Kidney (tissue), 14 donors: ENCODE results near the gene EREG. TPM values are rescaled to one million over a fixed set of nuclear protein-coding genes. Genes with fewer than 3 reads are reported as not detected.

ENCODE experiments used
- DNase-seq, 5 donors: peaks; one replicate each; pipeline ENCODE4 v3.0.0-alpha.2; 2013 to 2020
- FAIRE-seq: peaks from 2 replicates; lab custom pipeline; 2012; peaks lifted over from hg19 to GRCh38; lab: Jason Lieb, UNC
- H3K27ac ChIP-seq, 2 donors: one replicate each; pipeline ENCODE4 v1.7.0; 2013; ENCODE audit warnings: low read depth in 2 of 2, low read length in 2 of 2, inconsistent platforms in 1 of 2
- H3K27me3 ChIP-seq: one replicate; pipeline ENCODE4 v1.7.1; 2013; ENCODE audit warnings: low read length, inconsistent platforms; ENCODE audit not compliant: control insufficient read depth, insufficient read depth
- H3K36me3 ChIP-seq, 3 donors: one replicate each; pipeline versions ENCODE4 v1.7.0 to v1.7.1; 2013; ENCODE audit warnings: low read length in 3 of 3, control low read depth in 1 of 3, inconsistent platforms in 1 of 3; ENCODE audit not compliant: insufficient read depth in 3 of 3, control insufficient read depth in 2 of 3
- H3K4me1 ChIP-seq, 3 donors: one replicate each; pipeline versions ENCODE4 v1.7.0 to v1.7.1; 2013; ENCODE audit warnings: low read length in 3 of 3, inconsistent platforms in 1 of 3, low read depth in 1 of 3; ENCODE audit not compliant: control insufficient read depth in 2 of 3, insufficient read depth in 2 of 3
- H3K4me3 ChIP-seq, 3 donors: one replicate each; pipeline versions ENCODE4 v1.7.0 to v1.8.1; 2013; ENCODE audit warnings: low read length in 3 of 3, control low read depth in 1 of 3, inconsistent platforms in 1 of 3
- H3K9ac ChIP-seq, 3 donors: one replicate each; pipeline versions ENCODE4 v1.7.0 to v1.7.1; 2013; ENCODE audit warnings: low read length in 3 of 3, control low read depth in 1 of 3, inconsistent platforms in 1 of 3
- H3K9me3 ChIP-seq, 3 donors: one replicate each; pipeline versions ENCODE4 v1.7.0 to v1.7.1; 2013; ENCODE audit warnings: low read length in 3 of 3, control low read depth in 1 of 3, inconsistent platforms in 1 of 3; ENCODE audit not compliant: control insufficient read depth in 2 of 3, insufficient read depth in 1 of 3
- CTCF ChIP-seq: IDR thresholded peaks from 3 replicates; pipeline ENCODE4 v1.5.1; 2012; ENCODE audit warnings: mild to moderate bottlenecking, moderate library complexity, borderline replicate concordance; ENCODE audit not compliant: insufficient read depth; ENCODE audit errors: extremely low read depth
- intact Hi-C: fragments of 100-400 bp; cut with DNase I; formaldehyde crosslinking; loops from one replicate; pipeline ENCODE4 v1.11.1; 2022
- polyA plus RNA-seq: library from polyadenylated mRNA; stranded (reverse); fragments of 350-450 nt; fragmentation: Illumina TruSeq; extraction: RNeasy Lipid Tissue Mini Kit (QIAGEN cat#74804); gene quantifications from one replicate; pipeline ENCODE4 v1.2.3, GENCODE V29; 2014; ENCODE audit warnings: low read depth, low replicate concordance; ENCODE audit not compliant: insufficient read depth
- total RNA-seq: library from RNA; stranded (reverse); fragmentation: NEBNext Ultra II Directional; extraction: Animal tissue kit (Norgen Biotek cat#: 25700); gene quantifications from one replicate; pipeline ENCODE4 v1.2.1, GENCODE V29; 2021
- donor health status: control.
- donor health status: control.
- donor health status: control.
- donor health status: control.
- donor health status: control.
- donor health status: DM: yes; HTN: yes; CAD: no.
- donor health status: Normal renal cell carcinoma (clear cell type).

EREG gene
- total and polyA plus RNA-seq, 2 donors from 2014 or later: 0.44 TPM; not detected in 1

DNA sequence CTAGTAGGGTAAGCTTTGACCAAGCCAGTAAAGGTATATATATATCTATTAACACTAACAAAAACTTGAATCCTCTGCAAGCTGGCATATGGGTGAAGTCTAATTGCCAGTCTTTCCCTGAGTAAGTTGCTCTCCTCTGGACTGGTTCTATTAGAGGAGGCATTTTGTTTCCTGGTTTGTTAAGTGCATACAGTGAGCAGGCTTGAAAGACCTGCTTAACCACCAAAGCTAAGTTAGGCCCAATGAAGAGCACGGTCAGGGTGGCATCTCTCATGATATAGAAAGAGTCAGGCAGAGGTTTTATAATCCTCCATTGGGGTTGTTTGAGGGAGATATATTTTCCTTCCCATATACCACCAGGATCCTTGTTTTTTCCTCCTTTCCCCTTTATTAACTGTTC lies 70.4 kb downstream of the EREG start:
- Histone ChIP-seq H3K4me1 (no peaks in the 10 kb centered on the region), H3K36me3 (no peaks in the 10 kb centered on the region), H3K4me3 (no peak overlapping the region), H3K27ac (no peak overlapping the region), H3K9ac (no peak overlapping the region), H3K27me3 (no peaks in the 10 kb centered on the region), H3K9me3 (no peaks in the 10 kb centered on the region)
- no peak for TF ChIP-seq CTCF
- intact Hi-C loops: no loop called here
- FAIRE-seq (no peak), DNase-seq (no peak)

- FAIRE-seq: no peak
- Histone ChIP-seq H3K4me1 (no peaks in the 10 kb centered on the region), H3K9me3 (no peaks in the 10 kb centered on the region), H3K27me3 (no peaks in the 10 kb centered on the region), H3K4me3 (no peak overlapping the region), H3K27ac (no peak overlapping the region), H3K36me3 (no peaks in the 10 kb centered on the region), H3K9ac (no peak overlapping the region)
- DNase-seq: no peak
- TF ChIP-seq CTCF: no peak
- intact Hi-C loops: no loop called here
Observed at GRCh38 chr4:74437866-74438265, 72.9 kb downstream of the EREG start.

Other genes starting within 250 kb of the EREG start
- 16.3 TPM for gene MTHFD2L, start 207.0 kb upstream of the EREG start, total RNA-seq
- 12.3 TPM for gene MTHFD2L, start 207.0 kb upstream of the EREG start, polyA plus RNA-seq
- 1.6 TPM for gene EPGN, start 56.7 kb upstream of the EREG start, total RNA-seq
- gene EPGN, start 56.7 kb upstream of the EREG start, polyA plus RNA-seq: not detected
- gene AREG, start 80.0 kb downstream of the EREG start, total RNA-seq: 11.8 TPM
- not detected for gene AREG, start 80.0 kb downstream of the EREG start, polyA plus RNA-seq